HG03108 (cell line): ENCODE measurements around the gene GPC3.
"Not testable (repeated sequence)": the region's sequence is repeated elsewhere in the genome, so short reads cannot be mapped to it uniquely, and the experiment has no call there.

ENCODE experiments used
- ATAC-seq: cut with Tn5 transposase; IDR thresholded peaks from one replicate; pipeline ENCODE4 v1.9.1; 2021; ENCODE audit warnings: moderate library complexity; ENCODE audit not compliant: unreplicated experiment

GPC3 gene

GRCh38 chrX:133897593-133898163 lies 87.7 kb downstream of the GPC3 start:
- no peak for ATAC-seq

GRCh38 chrX:133892337-133892736 lies 93.1 kb downstream of the GPC3 start:
- no peak for ATAC-seq

- ATAC-seq, result no peak
Measured at GRCh38 chrX:133888984-133889383, 96.4 kb downstream of the GPC3 start.

- not testable (repeated sequence) for ATAC-seq
Measured at GRCh38 chrX:133888084-133888483, 97.3 kb downstream of the GPC3 start.

- ATAC-seq, result no peak
Measured at GRCh38 chrX:133884430-133885394, 100.7 kb downstream of the GPC3 start.

- ATAC-seq, result no peak
Measured at GRCh38 chrX:133881893-133882292, 103.5 kb downstream of the GPC3 start.

DNA sequence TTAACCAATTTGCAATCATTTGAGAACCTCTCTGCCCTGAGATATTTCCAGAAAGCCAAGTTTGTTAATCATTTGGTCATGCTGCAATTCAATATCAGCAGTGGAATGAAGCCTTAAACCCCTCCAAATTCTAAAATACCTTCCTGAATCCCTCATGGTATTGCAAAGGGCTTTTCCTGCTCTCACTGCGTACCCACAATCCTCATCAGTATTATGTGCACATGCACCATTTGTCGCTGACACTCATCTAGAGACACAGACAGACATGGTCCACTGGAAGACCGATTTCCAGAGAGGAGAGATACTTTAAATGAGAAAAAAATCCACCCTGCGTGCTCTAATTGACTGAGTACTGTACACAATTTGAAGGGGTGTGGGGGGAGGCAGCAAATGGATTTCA lies 104.4 kb downstream of the GPC3 start:
- no peak for ATAC-seq

DNA sequence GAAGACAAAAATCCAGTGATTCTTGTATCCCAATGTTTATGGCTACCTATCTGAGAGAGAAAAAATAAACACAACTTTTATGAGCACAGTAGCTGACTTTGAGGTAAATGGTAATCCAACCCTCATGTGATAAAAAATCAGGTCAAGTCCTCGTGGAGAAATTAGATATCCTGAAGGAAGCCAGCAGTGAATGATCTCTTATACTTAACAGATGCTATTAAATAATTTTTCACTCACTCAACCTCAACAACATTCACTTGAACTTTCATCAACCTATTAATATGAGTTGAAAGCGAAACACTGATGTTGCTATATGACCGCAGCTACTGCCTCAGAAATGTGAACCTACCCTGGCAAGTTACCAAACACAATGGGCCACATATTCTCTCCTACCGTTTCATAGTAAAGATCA lies 105.4 kb downstream of the GPC3 start:
- ATAC-seq, result peak; percentile 59

- ATAC-seq, result no peak
Measured at GRCh38 chrX:133878710-133879109, 106.7 kb downstream of the GPC3 start.

GRCh38 chrX:133876646-133877045 lies 108.7 kb downstream of the GPC3 start:
- ATAC-seq, result no peak

DNA sequence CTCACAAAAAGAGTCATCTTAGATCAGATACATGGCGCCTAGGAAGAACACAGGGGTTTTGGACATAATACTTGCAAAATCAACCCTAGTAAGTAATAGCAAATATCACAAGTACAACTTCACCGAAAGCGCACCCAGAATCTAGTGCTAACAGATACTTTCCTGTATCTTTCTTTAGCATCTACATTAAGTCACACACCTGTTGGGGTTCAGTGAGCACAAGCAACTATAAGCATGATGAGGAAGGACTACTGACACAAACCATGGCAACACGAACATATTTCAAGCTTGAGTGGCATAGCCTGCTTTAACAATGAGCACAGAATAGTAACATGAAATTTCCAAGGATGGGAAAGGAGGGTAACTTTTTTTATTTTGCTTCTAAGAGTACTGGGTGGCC lies 116.1 kb downstream of the GPC3 start:
- ATAC-seq, result no peak

DNA sequence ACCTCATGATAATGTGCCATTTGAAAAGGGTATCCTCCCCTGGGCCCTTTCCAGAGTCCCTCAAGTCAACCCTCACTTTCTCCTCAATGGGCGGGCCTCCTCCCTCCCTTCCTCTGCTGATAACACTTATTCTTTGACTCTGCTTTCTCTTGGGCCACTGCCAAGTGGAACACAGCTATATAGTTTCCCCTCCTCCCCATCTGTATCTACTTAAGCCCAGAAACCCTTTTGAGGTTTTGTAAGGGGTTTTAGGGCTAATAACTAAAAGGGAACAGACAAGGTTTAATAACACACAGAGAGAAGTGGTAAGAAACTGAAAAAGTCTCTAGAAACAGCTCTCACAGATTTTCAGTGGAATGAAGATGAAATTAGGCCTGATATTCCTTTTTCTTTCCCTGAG lies 116.7 kb downstream of the GPC3 start:
- ATAC-seq, result no peak

- ATAC-seq, result no peak
Measured at GRCh38 chrX:133868250-133868649, 117.1 kb downstream of the GPC3 start.

DNA sequence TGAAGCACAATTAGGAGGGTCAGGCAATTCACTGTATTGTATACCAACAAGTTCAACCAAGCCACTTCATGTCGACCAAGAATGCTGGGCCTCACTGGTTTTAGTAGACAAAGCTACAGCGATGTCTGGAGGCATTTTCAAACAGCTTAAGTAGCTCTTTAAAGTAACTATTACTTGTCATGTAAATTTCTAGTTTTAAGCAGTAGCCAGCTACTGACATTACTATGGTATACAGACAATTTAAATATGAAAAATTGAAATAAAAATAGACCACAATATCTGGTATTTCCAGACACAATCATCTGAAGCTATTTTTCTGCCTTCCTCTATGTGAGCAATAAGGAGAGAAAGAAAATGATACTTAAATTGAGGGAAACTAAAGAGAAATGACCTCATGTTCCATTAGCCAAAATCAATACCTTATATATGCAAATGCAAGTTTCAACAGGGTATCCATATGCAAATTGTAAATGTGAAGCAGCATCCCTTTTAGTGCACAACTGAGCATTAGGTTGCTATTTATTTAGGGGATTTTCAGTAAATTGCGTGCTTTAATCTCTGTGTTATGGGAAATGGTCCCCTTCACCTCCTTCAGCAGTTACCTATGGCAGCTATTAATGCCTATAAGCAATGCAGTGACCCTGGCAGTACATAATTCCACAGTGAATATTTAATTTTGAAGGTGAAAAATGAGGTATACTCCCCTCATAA lies 119.5 kb downstream of the GPC3 start:
- ATAC-seq, result no peak

DNA sequence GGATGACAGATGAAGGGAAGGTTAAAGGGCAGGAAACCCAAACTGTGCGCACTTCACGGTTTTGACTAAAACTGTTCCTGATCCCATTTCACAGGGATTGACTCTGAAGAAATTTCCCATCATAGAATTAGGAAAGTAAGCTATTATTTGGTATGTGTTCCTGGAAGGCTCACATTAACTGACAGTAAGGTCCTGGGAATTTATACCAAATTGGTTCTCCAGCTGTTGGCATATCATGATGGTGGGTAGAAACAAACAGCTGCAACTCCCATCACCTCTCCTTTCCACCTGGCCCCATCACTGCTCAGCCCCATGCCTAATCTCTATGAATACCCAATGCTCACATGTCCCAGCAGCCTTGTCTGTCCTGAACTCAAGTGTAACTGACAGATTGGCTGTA lies 121.2 kb downstream of the GPC3 start:
- ATAC-seq, result no peak

DNA sequence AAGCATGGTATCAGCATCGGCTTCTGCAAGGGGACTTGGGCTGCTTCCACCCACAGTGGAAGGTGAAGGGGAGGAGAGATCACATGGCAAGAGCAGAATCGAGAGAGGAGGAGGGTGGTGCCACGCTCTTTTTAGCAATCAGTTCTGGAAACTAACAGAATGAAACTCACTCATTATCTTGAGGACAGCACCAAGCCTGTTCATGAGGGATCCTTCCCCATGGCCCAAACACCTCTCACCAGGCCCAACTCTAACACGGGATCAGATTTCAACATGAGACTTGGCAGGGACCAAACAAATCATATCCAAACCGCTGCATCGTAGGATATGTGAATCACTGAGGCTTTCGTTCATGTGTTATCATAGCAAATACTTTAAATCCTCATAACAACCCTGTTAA lies 125.5 kb downstream of the GPC3 start:
- no peak for ATAC-seq

DNA sequence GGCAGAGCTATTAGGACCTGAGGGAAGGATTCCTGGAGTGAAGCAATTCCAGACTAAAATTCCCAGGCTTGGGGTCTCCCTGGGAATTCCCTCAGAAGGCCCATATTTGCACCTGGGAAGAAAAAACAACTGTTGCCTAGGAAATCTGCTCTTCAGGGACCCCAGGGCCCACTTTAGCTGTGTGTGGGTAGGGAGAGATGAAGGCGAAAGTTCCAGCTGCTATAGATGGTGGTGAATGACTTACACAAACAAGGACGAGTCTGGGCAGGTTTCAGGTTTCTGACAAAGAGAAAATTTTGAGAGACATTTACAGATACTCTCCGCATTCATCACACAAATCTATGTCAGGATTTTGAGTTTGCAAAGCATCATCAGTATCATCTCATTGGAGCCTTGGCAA lies 126.1 kb downstream of the GPC3 start:
- ATAC-seq, result no peak

DNA sequence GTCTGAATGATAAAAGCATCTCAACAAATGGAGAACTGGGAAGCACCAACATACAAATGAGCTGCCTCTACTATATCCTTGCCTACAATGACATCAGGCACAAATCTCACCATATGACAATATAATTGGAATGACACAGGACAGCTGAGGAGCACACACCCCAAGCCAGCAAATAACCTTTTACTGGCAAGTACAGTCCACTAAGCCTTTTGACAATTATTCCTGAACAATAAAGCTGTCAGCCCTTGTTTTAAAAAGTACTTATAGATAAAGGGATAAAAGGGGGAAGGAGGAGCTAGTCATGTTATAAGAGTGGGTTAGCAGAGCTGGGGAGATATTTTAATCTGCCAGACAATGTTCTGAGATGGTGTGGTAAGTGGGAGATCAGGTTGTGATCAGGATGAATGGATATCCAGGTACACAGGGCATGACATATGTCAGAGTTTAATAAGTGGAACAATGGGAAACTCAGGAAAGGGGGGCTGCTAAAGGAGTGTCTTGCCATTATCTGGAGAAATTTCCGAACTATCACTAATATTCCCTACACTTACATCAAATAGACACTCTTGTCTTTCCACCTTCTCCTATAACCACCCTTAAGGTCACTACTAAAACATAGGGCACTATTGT lies 127.6 kb downstream of the GPC3 start:
- ATAC-seq, result no peak

DNA sequence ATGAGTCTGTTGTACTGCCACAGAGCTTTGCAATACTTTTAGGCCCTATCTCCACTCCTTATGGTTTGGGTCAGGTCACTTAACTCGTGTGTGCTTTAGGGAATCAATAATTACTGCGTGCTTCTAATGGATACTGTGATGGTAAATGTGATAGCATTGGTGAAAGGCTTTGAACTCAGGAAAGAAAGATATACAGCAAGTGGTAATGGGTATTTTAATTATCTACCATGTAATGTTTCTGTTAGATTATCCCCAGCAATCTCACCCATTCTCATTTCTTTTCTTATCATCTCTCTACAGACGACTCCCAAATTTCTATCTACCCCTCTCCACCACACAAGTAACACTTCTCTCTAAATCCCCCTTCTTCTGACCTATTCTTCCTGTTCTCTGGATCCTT lies 128.6 kb downstream of the GPC3 start:
- ATAC-seq, result no peak

- no peak for ATAC-seq
Measured at GRCh38 chrX:133854290-133854689, 131.1 kb downstream of the GPC3 start.

- ATAC-seq, result no peak
Measured at GRCh38 chrX:133852837-133853356, 132.5 kb downstream of the GPC3 start.
